HepG2 (cell line): Measurements from ENCODE around the gene CTPS2. TPM values are rescaled to one million over a fixed set of nuclear protein-coding genes. Genes with fewer than 3 reads are reported as not detected.

ENCODE experiments used
- ATAC-seq: fragments of 200-7000 bp; cut with Tn5 transposase; 3 replicates; pipeline ENCODE4 v1.9.1; 2020; ENCODE audit warnings: mild to moderate bottlenecking, moderate library complexity
- BruUV-seq: library from RNA; stranded (reverse); fragments of 400-500 nt; replicated peaks from 2 replicates; lab custom pipeline; 2021; lab: Mats Ljungman, UMichigan
- CTCF ChIA-PET: fragments of 300-600 bp; formaldehyde crosslinking; extraction: SDS; loops from one replicate; lab custom pipeline; 2021; ENCODE audit warnings: low total read pairs, inconsistent platforms, low intra/inter-chr PET ratio; lab: Yijun Ruan, JAX
- POLR2A ChIA-PET: fragments of 350-600 bp; sonication (Branson Sonifier 250); formaldehyde crosslinking; loops from one replicate; lab custom pipeline; 2020; ENCODE audit warnings: antibody characterized with exemption, inconsistent platforms; lab: Yijun Ruan, JAX
- DNase-seq: peaks from one replicate; pipeline ENCODE4 v3.0.0-alpha.2; 2015; ENCODE audit warnings: low spot score
- FAIRE-seq: peaks from 3 replicates; lab custom pipeline; 2011; peaks lifted over from hg19 to GRCh38; lab: Jason Lieb, UNC
- H2AFZ ChIP-seq: one replicate; pipeline ENCODE4 v1.6.1; 2011; ENCODE audit warnings: low read length, inconsistent platforms
- H3K27ac ChIP-seq: fragments of 300-600 bp; 3 replicates; pipeline ENCODE4 v1.8.0; 2011; ENCODE audit warnings: mixed run types, mild to moderate bottlenecking, mixed read lengths, low read length, inconsistent platforms; ENCODE audit not compliant: insufficient read depth; ENCODE audit errors: extremely low read length
- H3K27me3 ChIP-seq, 2 experiments: fragments of 200-600 bp in 1 of 2; 2 replicates in 1 of 2; 3 replicates in 1 of 2; pipeline versions ENCODE4 v1.6.0 to v1.8.0; 2011; ENCODE audit warnings: low read length in 2 of 2, mild to moderate bottlenecking in 2 of 2, moderate library complexity in 2 of 2, inconsistent platforms in 1 of 2; ENCODE audit not compliant: insufficient read depth in 2 of 2, control insufficient read depth in 1 of 2
- H3K36me3 ChIP-seq, 2 experiments: fragments of 200-600 bp in 1 of 2; replicated peaks in 1 of 2; 2 replicates in 1 of 2; 3 replicates in 1 of 2; pipeline versions ENCODE4 v1.5.1 to v1.8.0; 2011; ENCODE audit warnings: low read length in 2 of 2, inconsistent platforms in 1 of 2; ENCODE audit not compliant: insufficient read depth in 2 of 2, control insufficient read depth in 1 of 2
- H3K4me1 ChIP-seq: 2 replicates; pipeline ENCODE4 v1.5.1; 2012; ENCODE audit warnings: low read length, inconsistent platforms; ENCODE audit not compliant: insufficient read depth
- H3K4me2 ChIP-seq: 2 replicates; pipeline ENCODE4 v1.6.0; 2011; ENCODE audit warnings: low read depth, low read length, inconsistent platforms
- H3K4me3 ChIP-seq, 3 experiments: fragments of 200-600 bp in 1 of 3; sonication (generic), shearing (Covaris generic) in 1 of 3; replicated peaks in 1 of 3; 2 replicates each; pipeline ENCODE4 v1.5.1; 2011 to 2016; ENCODE audit warnings: low read length in 3 of 3, inconsistent platforms in 2 of 3, low read depth in 2 of 3, mild to moderate bottlenecking in 2 of 3, control low read depth in 1 of 3, mixed read lengths in 1 of 3; ENCODE audit not compliant: insufficient read depth in 1 of 3
- H3K79me2 ChIP-seq: one replicate; pipeline ENCODE4 v1.6.1; 2011; ENCODE audit warnings: low read length, inconsistent platforms; ENCODE audit not compliant: insufficient read depth
- H3K9ac ChIP-seq: 2 replicates; pipeline ENCODE4 v1.6.0; 2011; ENCODE audit warnings: mild to moderate bottlenecking, low read depth, low read length, inconsistent platforms; ENCODE audit not compliant: insufficient read depth
- H3K9me3 ChIP-seq: 2 replicates; pipeline ENCODE4 v1.5.1; 2012; ENCODE audit warnings: mild to moderate bottlenecking, low read length
- H4K20me1 ChIP-seq: 2 replicates; pipeline ENCODE4 v1.6.0; 2011; ENCODE audit warnings: inconsistent platforms, mild to moderate bottlenecking, low read length, moderate library complexity; ENCODE audit not compliant: insufficient read depth
- AGO2 ChIP-seq: fragments of 200-400 bp; formaldehyde crosslinking; optimal IDR thresholded peaks from 2 replicates; pipeline ENCODE3; 2017; ENCODE audit warnings: mild to moderate bottlenecking, low read depth, low read length, moderate library complexity
- ASH2L ChIP-seq: fragments of 300-600, 200-600 bp; sonication (generic); IDR thresholded peaks from 2 replicates; pipeline ENCODE4 v1.7.0; 2017; ENCODE audit warnings: low read depth, mild to moderate bottlenecking, moderate library complexity, mixed read lengths, low read length; ENCODE audit not compliant: insufficient read length
- EP300 ChIP-seq, 3 experiments: sonication (generic) in 1 of 3; formaldehyde crosslinking in 1 of 3; IDR thresholded peaks; 2 replicates each; pipeline versions ENCODE4 v1.5.1 to v1.6.1; 2011 to 2020; ENCODE audit warnings: low read depth in 2 of 3, low read length in 2 of 3, borderline replicate concordance in 1 of 3, improper control_type of control experiment in 1 of 3, mild to moderate bottlenecking in 1 of 3, missing genetic modification reagents in 1 of 3, moderate library complexity in 1 of 3
- EZH2 ChIP-seq: conservative IDR thresholded peaks from 2 replicates; pipeline ENCODE4 v1.6.1; 2012; ENCODE audit warnings: mild to moderate bottlenecking, low read depth, low read length, moderate library complexity
- FOXC1 ChIP-seq: sonication (generic); formaldehyde crosslinking; IDR thresholded peaks from 2 replicates; pipeline ENCODE4 v1.8.0; 2022; ENCODE audit warnings: mild to moderate bottlenecking, missing genetic modification reagents, borderline replicate concordance
- GTF3A ChIP-seq: sonication (generic); formaldehyde crosslinking; conservative IDR thresholded peaks from 2 replicates; pipeline ENCODE4 v1.4.0; 2020; ENCODE audit warnings: mild to moderate bottlenecking, missing genetic modification reagents
- KDM4B ChIP-seq: sonication (generic); formaldehyde crosslinking; IDR thresholded peaks from 2 replicates; pipeline ENCODE4 v1.4.0; 2020; ENCODE audit warnings: missing genetic modification reagents
- MTA1 ChIP-seq: sonication (generic); formaldehyde crosslinking; IDR thresholded peaks from 2 replicates; pipeline ENCODE4 v1.4.0; 2020; ENCODE audit warnings: missing genetic modification reagents, mild to moderate bottlenecking, borderline replicate concordance
- NFKB2 ChIP-seq: sonication (generic); formaldehyde crosslinking; IDR thresholded peaks from 2 replicates; pipeline ENCODE4 v1.4.0; 2020; ENCODE audit warnings: missing genetic modification reagents, borderline replicate concordance
- RFXANK ChIP-seq: IDR thresholded peaks from 2 replicates; pipeline ENCODE4 v1.6.1; 2016
- RNF2 ChIP-seq: fragments of 450-650 bp; conservative IDR thresholded peaks from 2 replicates; pipeline ENCODE4 v1.6.1; 2016; ENCODE audit warnings: low read depth
- SALL1 ChIP-seq: sonication (generic); formaldehyde crosslinking; IDR thresholded peaks from 2 replicates; pipeline ENCODE4 v1.8.0; 2022; ENCODE audit warnings: mild to moderate bottlenecking, missing genetic modification reagents
- STAT5B ChIP-seq: sonication (generic); formaldehyde crosslinking; IDR thresholded peaks from 2 replicates; pipeline ENCODE4 v1.4.0; 2020; ENCODE audit warnings: missing genetic modification reagents
- TP53 ChIP-seq: sonication (generic); formaldehyde crosslinking; conservative IDR thresholded peaks from 2 replicates; pipeline ENCODE4 v1.4.0; 2020; ENCODE audit warnings: missing genetic modification reagents
- ZNF562 ChIP-seq: sonication (generic); formaldehyde crosslinking; IDR thresholded peaks from 2 replicates; pipeline ENCODE4 v1.8.0; 2022; ENCODE audit warnings: missing genetic modification reagents, borderline replicate concordance
- ZNF577 ChIP-seq: sonication (generic); formaldehyde crosslinking; IDR thresholded peaks from 2 replicates; pipeline ENCODE4 v1.4.0; 2020; ENCODE audit warnings: mild to moderate bottlenecking, low read depth, missing genetic modification reagents, borderline replicate concordance
- ZNF788 ChIP-seq: sonication (generic); formaldehyde crosslinking; IDR thresholded peaks from 2 replicates; pipeline ENCODE4 v1.5.0; 2020; ENCODE audit warnings: mild to moderate bottlenecking, missing genetic modification reagents, borderline replicate concordance
- WGBS: methylation state at CpG from one replicate; pipeline ENCODE4 v1.1.6; 2017; ENCODE audit warnings: low lambda C conversion rate; 5-methylcytosine and 5-hydroxymethylcytosine counted together
- in situ Hi-C: cut with HindIII; loops from 2 replicates; pipeline ENCODE4 v1.10.0; 2017; ENCODE audit warnings: low pct_unique_long_range_greater_than_20kb; ENCODE audit not compliant: extremely low pct_ligation_motif_present
- intact Hi-C: fragments of 100-400 bp; cut with micrococcal nuclease; formaldehyde crosslinking; loops from one replicate; pipeline ENCODE4 v1.10.0; 2022; ENCODE audit not compliant: unreplicated experiment
- polyA plus RNA-seq, 8 experiments: library from polyadenylated mRNA; depleted of rRNA in 3 of 8; stranded (reverse) in 7 of 8; unstranded in 1 of 8; fragments of >200 nt; fragmentation: Illumina TruSeq in 4 of 8; extraction: Trizol in 4 of 8; gene quantifications; 2 replicates each; pipeline versions ENCODE4 v1.2.1 to v1.2.3, GENCODE V29; 2011 to 2016; ENCODE audit warnings: low read depth in 4 of 8, missing spikeins in 1 of 8, mixed read lengths in 1 of 8; ENCODE audit not compliant: insufficient read depth in 1 of 8
- total RNA-seq, 5 experiments: library from RNA; depleted of rRNA; stranded (reverse); fragments of >200 nt; fragmentation: Illumina TruSeq; extraction: Trizol; gene quantifications; 2 replicates each; pipeline ENCODE4 v1.2.3, GENCODE V29; 2016; ENCODE audit warnings: low read depth in 1 of 5
- TF ChIP-seq, protein P1 (sequence below): sonication (generic); formaldehyde crosslinking; IDR thresholded peaks from 2 replicates; pipeline ENCODE4 v1.8.0; 2022; ENCODE audit warnings: mild to moderate bottlenecking, missing genetic modification reagents, moderate library complexity
- TF ChIP-seq, protein P2 (sequence below), 2 experiments: sonication (generic) in 1 of 2; formaldehyde crosslinking in 1 of 2; IDR thresholded peaks; 2 replicates each; pipeline versions ENCODE4 v1.5.1 to v1.6.1; 2011 to 2020; ENCODE audit warnings: borderline replicate concordance in 1 of 2, low read depth in 1 of 2, low read length in 1 of 2, mild to moderate bottlenecking in 1 of 2, missing genetic modification reagents in 1 of 2, moderate library complexity in 1 of 2
- TF ChIP-seq, protein P3 (sequence below): sonication (generic); formaldehyde crosslinking; IDR thresholded peaks from 2 replicates; pipeline ENCODE4 v1.4.0; 2020; ENCODE audit warnings: missing genetic modification reagents

Gene CTPS2
- total and polyA plus RNA-seq, 2 of the 13 experiments (the other 11 are each of a cell fraction or from before 2014, with no cell fraction given): 10.3 to 26.1 TPM

DNA sequence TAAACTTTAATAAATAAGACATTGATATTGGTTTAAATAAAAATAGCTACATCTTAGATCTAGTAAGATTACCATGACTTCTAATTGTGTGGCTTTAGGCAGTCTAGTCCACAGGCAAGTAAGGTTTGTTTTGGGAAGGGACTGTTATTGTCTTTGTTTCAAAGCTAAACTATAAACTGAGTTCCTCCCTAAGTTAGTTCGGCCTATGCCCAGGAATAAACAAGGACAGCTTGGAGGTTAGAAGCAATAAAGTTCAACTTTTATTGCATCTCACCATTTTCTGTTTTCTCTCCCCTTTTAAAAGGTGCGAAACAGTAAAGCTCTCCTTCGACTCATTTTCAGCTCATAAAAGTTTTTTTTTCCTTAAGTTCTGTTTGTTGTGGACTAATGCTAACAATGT, 133.0 kb downstream of the CTPS2 start (continued):
- TF ChIP-seq GTF3A (CRISPR knock-in tag) (no peak), SALL1 (CRISPR knock-in tag) (no peak), KDM4B (CRISPR knock-in tag) (no peak), ASH2L (no peak)
- TF ChIP-seq, protein P1, sequence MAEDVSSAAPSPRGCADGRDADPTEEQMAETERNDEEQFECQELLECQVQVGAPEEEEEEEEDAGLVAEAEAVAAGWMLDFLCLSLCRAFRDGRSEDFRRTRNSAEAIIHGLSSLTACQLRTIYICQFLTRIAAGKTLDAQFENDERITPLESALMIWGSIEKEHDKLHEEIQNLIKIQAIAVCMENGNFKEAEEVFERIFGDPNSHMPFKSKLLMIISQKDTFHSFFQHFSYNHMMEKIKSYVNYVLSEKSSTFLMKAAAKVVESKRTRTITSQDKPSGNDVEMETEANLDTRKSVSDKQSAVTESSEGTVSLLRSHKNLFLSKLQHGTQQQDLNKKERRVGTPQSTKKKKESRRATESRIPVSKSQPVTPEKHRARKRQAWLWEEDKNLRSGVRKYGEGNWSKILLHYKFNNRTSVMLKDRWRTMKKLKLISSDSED (CRISPR knock-in tag): no peak

DNA sequence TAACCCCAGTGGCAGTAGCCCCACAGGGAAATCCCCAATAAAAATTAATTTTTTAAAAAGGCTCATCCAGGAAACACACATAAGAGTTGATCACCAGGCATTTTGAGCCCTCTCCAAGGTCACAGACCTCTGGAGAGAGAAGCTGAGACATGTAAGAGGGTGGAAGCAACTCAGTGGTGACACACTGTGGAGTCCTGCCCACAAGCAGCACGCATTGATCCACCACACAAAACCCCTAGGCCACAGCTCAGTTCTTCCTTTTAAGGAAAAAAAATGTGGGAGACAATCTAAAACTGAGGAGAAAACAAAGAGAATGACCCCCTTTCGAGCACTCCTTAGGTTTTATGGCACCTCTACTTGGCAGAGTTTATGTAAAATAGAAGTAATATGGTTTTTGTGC, 134.3 kb downstream of the CTPS2 start:
- no peak for ATAC-seq
- Histone ChIP-seq H3K36me3 (no peaks in the 10 kb centered on the region), H2AFZ (no peak overlapping the region), H3K9ac (no peak overlapping the region), H3K27me3 (no peaks in the 10 kb centered on the region), H3K4me1 (no peaks in the 10 kb centered on the region), H3K4me3 (no peak overlapping the region), H3K27ac (no peak overlapping the region), H4K20me1 (no peaks in the 10 kb centered on the region), H3K4me2 (no peak overlapping the region), H3K9me3 (no peaks in the 10 kb centered on the region), H3K79me2 (no peaks in the 10 kb centered on the region)
- in situ Hi-C loops: no loop called here
- intact Hi-C loops: no loop called here
- BruUV-seq: no TSS peak
- FAIRE-seq: no peak
- ChIA-PET CTCF (no interaction called here), POLR2A (no interaction called here)
- DNase-seq: no peak
- 71% methylated on average over 2 of the region's 2 CpGs for WGBS
- TF ChIP-seq EZH2: no peak
- no peak for TF ChIP-seq STAT5B (CRISPR knock-in tag)
- TF ChIP-seq, protein P2, sequence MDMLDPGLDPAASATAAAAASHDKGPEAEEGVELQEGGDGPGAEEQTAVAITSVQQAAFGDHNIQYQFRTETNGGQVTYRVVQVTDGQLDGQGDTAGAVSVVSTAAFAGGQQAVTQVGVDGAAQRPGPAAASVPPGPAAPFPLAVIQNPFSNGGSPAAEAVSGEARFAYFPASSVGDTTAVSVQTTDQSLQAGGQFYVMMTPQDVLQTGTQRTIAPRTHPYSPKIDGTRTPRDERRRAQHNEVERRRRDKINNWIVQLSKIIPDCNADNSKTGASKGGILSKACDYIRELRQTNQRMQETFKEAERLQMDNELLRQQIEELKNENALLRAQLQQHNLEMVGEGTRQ (IDR thresholded peaks at IDR 0.05; ENCODE audit: low read depth, low read length): no peak
- TF ChIP-seq, protein P2 (CRISPR knock-in tag; IDR thresholded peaks at IDR 0.05; ENCODE audit: borderline replicate concordance): no peak
- no peak for TF ChIP-seq ZNF788 (CRISPR knock-in tag)
- no peak for TF ChIP-seq MTA1 (CRISPR knock-in tag)
- TF ChIP-seq NFKB2: no peak
- TF ChIP-seq, protein P3, sequence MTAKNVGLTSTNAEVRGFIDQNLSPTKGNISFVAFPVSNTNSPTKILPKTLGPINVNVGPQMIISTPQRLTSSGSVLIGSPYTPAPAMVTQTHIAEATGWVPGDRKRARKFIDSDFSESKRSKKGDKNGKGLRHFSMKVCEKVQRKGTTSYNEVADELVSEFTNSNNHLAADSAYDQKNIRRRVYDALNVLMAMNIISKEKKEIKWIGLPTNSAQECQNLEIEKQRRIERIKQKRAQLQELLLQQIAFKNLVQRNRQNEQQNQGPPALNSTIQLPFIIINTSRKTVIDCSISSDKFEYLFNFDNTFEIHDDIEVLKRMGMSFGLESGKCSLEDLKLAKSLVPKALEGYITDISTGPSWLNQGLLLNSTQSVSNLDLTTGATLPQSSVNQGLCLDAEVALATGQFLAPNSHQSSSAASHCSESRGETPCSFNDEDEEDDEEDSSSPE: no peak
- no peak for TF ChIP-seq ZNF562
- no peak for TF ChIP-seq AGO2
- no peak for TF ChIP-seq RFXANK (CRISPR knock-in tag)
- no peak for TF ChIP-seq ZNF577
- no peak for TF ChIP-seq TP53
- no peak for TF ChIP-seq EP300 (IDR thresholded peaks at IDR 0.05; ENCODE audit: low read depth in 2 of 2, low read length in 2 of 2)
- no peak for TF ChIP-seq EP300 (CRISPR knock-in tag; IDR thresholded peaks at IDR 0.05; ENCODE audit: borderline replicate concordance)
- TF ChIP-seq RNF2: no peak
- TF ChIP-seq FOXC1 (CRISPR knock-in tag): no peak
